GM19238 (cell line): ENCODE measurements around the gene RBBP8NL.
A peak's percentile ranks its signal among the peaks of the same experiment; 100 is the strongest.
"Not testable (repeated sequence)": the region's sequence is repeated elsewhere in the genome, so short reads cannot be mapped to it uniquely, and the experiment has no call there.

ENCODE experiments used
- DNase-seq: peaks from one replicate; pipeline ENCODE4 v3.0.0; 2011; ENCODE audit warnings: low spot score; ENCODE audit not compliant: insufficient read length

The RBBP8NL gene

DNA sequence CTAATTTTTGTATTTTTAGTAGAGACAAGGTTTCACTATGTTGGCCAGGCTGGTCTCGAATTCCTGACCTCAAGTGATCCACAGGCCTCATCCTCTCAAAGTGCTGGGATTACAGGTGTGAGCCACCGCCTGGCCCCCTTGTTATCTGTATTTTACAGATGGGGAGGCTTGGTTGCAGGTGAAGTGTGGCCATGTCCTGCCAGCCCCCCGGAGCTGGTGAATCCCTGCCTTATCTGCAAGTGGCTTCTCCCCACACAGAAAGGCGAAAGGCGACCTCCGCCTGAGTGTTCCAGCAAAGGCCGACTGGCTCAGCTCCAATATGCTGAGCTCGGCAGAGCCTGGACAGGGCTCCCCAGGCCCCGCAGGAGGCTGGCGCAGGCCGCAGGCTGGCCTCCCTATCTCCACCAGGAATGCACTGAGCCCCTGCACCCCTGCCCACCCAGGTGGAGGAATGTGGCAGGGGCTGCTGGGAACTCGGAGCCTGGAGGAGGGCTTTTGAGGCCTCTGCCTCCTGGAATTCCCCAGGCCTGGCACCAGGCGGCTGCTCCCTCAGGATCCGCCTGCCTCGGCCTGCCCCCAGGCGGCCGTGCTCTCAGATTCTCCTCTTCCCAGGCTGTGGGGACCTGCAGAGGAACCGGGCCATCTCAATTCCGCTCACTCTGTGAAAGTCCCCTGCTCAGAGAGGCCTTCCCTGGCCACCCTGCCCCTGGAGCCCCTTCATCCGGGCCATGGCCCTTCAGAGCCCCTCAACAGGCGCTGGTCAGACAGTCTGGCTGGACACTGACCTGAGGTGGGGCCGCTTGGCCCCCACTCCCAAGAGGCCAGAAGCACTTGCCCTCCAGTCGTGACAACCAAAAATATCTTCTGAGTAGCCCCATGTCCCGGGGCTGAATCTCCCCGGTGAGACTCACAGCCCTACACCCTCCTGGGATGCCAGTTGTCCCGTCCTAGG lies 51.0 kb downstream of the RBBP8NL start:
- DNase-seq = no peak

DNA sequence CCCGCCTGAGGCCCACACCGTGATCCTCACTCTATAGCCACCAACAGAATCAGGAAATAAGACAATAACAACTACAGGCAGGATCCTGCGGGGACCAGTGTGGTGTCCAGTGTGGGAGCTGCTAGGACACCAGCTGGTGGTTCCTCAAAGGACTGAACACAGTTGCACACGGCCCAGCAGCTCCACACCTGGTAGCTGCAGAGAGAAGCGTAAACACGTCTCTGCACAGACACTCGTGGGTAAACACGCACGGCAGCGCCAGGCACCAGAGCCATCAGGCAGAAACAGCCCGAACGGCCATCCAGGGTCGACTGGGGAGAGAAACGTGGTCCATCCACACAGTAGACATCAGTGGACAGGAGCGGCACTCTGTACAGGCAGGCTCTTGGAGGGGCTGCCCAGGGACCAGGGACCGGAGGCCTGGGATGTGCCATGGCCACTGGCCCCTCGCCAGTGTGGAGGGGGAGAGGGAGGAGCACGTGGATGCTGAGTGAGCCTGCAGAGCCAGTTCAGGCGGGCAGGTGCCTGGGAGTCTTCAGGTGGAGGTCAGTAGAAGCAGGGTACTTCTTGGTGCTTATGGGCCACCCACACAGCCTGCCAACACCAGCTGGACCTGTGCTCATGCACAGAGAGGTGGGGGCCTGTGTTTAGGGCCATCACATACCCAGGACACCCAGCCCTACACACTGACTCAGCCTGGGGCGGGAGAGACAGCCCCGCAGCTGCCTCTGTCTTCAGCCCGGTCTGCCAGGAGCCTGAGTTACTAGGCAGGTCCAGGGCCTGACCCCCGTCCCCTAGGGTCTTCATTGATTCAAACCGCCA lies 52.8 kb downstream of the RBBP8NL start:
- DNase-seq = no peak

DNA sequence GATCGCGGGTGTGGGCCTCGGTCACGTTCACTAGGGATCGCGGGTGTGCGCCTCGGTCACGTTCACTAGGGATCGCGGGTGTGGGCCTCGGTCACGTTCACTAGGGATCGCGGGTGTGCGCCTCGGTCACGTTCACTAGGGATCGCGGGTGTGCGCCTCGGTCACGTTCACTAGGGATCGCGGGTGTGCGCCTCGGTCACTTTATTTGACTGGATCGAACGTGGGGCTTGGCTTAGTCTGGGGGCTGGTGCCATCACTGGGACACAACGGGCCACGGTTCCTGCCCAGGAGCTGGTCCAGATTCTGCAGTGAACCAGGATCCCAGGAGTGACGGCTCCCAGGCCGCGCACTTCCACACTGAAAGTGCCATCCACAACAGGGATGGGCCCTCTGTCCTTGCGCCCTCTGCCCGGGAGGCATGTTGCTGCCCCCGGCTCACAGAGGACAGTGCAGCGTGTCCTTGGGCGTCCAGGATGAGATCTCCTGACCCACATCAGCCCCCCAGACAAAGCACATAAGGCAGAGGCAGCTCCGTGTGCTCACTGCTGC lies 53.6 kb downstream of the RBBP8NL start:
- DNase-seq = not testable (repeated sequence)

DNA sequence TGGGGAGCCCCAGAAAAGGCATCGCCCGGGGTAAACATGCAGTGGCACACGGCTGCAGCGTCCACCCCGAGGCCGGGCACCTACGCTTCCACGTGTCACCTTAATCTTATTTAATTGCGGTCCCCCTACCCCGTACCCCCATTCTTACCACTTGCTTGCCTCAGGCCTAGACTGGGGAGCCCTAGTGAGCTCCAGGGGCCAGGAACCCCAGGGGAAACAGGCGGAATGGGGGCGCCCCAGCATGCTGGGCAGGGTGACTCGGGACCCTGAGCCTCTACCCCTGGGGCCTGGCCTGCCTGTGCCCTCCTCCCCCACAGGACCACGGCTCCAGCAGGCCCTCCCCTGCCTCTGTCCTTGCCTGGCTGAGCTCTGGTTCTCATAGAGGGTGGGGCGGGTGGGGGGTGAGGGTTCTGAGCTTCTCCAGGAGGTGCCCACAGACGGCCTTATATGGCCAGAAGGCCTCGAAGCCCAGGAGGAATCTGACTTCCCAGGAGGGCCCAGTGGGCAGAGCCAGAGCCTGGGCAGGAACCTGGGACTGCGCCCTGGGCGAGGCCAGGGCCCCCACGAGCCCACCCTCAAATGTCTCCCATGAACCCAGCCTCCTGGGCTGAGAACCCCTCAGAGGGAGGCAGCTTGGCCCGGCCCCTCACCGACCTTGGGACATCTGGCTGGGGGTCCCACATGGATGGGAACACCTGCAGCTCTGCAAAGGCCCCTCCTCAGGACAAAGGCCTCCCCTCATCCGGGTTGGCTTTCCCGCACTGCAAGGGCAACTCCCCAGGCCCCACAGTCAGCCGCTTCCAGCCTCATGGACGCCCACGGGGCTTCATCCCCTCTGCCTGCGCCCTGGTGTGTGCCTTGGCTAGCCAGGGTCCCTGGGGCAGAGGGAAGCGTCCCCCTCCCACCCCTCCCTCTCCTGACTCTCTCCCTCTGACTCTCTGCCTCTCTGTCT lies 55.0 kb downstream of the RBBP8NL start:
- no peak for DNase-seq

DNA sequence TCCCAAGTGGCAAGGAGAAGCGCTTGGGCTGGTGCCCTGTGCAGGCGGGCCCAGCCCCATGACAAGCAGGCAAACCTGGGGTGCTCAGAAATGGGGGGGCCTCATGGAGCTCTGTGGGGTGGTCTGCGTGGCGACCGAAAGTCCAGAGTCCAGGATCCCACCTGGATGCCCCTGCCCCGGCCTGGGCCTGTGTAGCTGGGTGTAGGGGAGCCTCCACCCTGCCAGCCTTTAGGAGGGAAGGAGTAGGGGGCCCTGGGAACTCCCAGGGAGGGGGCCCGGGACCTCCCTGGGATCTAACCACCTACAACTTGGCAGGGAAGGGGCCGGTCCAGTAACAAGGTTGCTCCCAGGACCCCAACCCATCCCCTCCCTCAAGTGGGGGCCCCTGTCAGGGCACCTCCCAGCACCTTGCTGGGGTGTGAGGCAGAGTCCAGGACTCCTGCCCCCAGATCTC lies 55.7 kb downstream of the RBBP8NL start:
- no peak for DNase-seq

DNA sequence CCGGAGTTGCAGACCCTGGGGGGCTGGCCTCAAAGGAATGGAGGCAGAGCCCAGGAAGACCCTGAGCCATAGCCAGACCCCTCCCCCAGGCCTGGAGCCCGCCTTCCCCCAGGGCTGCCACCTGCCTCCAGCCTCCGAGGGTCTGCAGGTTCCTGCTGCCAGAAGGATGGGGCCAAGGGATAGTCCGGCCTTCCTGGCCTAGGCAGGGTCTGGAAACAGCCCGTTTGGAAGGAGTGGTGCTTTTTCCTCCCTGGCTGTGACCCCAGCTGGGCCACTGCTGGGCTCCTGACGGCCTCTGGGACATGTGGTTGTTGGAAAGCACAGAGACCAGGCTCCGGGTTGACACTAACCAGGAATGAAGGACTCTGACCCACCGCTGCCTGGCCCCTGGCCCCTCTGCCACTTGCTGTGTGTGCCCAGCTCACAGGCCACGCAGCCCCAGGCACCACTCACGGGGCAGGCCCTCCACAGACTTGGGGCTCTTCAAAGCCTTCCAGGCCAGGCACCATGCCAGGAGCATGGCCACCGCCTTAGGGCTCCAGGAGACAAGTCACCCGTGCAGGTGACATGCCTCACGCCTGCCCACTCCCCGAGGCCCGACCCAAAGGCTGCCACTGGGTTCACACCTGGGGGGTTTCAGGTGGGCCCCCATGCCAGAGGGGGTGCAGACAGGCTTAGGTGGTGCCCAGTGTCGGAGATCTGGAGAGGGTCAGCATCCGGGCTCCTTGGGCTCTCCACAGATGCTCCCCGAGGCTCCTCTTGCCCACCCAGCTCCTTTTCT lies 56.3 kb downstream of the RBBP8NL start:
- DNase-seq = no peak

DNA sequence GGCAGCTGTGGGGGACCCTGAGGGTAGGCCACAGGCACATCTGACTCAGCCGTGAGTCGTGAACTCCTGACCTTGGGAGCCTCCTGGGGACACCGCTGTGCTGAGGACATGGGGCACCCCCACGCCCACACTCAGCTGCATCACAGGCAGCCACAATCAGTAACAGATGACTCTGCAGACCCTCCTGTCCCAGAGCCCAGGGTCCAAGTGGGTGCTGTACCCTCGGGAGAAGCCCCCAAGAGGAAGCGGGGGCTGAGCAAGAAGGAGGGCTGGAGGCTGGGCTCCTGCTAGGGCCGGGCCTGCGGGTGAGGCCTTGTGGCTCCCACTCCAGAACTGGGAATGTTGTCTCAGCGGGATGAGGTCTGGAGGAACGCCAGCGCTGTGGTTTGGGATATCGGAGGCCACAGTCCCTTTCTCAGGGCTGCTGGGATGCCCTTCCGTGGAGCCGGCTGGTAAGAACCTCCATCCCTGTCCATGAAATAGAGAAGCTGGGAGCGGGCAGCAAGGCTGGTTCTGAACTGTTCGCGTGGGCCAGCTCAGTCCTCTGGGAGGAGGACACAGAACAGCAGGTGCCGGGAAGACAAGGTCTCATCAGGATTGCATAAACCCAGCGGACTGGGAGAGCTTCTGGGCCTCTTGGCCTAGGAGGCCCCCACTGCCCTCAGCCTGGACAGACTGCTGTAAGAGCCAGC lies 57.1 kb downstream of the RBBP8NL start:
- no peak for DNase-seq

DNA sequence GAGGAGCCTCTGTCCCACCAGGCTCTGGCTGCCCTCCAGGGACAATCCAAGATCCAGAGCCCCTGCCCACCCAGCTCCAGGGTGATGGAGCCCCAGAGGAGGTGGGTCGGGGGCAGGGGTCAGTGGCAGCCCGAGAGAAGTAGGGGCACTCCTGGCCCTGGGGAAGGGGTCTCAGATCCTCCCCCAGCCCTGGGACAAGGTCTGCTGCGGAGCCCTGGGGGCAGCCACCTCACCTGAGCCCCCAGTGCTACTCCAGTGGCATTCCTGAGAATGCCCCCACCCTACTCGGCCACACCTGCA lies 57.6 kb downstream of the RBBP8NL start:
- DNase-seq = no peak

DNA sequence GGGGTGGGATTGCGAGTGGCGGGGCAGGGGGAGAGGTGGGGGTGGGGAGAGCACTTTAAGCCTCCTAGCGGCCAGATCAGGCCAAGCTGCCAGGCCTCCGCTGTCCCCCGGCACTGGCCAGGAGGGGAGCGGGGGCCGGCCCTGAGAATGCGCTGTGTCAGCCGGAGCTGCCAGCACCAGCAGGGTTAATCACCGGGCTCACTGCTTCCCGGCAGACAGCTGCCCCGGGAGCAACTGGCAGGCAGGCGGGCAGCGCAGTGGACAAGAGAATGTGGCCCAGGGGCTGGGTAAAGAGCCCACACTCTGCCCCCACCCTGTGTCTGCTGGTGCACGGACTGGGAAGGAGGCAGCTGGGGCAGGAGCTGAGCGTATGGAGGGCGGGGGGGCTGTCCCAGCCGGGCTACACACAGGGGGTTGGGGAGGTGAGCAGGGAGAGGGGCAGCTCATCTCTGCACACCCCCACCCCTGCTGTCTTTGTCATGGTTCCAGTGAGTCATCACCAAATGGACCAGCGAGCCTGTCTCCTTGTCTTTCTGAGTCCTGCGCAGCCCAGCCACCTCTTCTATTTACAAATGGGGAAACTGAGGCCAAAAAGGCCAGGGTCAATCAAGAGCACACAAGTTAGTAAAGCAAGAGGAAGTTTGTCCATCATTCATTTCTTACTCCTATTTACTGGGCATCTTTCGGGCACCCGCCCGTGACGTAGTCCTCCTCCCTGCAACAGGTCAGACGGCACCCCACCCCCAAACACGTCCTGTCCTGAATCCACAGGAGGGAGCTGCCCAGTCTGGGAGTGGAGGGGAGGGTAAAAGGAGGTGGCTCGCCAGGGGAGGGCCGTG lies 58.1 kb downstream of the RBBP8NL start:
- DNase-seq = no peak

DNA sequence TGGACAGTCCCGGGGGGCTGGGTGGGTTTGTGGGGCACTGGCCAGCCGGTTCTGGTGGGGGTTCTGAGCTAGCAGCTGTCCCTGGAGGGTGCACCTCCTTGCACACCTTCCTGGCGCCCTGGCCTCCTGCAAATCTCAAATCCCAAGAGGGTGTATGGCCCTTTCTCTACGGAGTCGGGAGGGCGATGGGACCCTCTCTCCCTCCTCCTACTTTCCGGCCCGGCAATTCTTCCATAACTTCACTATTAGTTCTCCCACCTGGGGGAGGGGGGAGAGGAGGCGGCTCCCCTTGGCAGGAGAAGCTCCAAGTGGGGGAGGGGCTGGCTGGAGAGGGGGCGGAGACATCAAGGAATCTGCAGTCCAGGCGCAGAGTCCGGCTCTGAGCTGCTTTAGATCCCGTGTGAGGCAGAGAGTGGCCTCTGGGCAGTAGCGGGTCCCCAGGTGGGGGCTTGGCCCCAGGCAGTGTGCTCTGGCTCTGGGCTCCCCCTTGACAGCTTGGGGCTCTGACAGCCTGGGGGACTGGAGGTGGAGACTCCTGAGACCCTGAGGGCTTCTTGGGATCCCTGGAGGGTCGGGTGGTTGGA lies 58.9 kb downstream of the RBBP8NL start:
- no peak for DNase-seq

DNA sequence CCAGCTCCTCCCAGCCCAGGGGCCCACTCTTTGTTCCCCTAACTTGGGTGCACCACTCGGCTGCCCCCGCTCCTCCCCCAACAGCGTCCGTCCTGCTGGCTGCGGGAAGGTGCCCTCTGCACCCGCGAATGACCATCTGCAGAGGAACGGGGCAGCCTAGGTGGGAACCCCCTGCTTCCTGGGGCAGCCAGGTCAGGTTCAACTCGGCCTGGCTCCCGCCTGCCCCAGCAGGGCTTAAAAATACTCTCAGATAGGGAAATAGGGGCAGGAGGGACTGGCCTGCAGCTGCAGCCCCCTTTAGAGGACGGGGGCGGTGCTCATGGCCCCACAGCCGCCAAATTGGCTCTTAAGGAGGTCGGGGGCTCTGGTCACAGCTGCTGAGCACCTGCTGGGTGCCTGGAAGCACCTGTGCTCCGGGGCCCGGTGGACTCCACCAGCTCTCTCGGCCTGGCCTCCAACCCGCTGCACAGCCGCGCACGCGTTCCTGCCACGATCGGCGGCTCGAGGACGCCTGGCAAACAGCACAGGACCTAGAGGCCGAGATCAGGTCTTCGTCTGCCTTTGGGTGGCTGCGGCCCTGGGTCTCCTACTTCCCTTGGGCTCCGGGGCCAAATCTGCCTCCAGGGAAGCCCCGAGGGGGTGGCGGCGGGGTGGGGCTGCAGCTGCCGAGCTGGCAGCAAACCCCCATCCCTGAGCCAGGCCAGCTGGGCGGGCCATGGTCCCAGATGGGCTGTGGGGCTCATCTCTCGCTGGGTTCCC lies 59.5 kb downstream of the RBBP8NL start:
- DNase-seq = no peak

DNA sequence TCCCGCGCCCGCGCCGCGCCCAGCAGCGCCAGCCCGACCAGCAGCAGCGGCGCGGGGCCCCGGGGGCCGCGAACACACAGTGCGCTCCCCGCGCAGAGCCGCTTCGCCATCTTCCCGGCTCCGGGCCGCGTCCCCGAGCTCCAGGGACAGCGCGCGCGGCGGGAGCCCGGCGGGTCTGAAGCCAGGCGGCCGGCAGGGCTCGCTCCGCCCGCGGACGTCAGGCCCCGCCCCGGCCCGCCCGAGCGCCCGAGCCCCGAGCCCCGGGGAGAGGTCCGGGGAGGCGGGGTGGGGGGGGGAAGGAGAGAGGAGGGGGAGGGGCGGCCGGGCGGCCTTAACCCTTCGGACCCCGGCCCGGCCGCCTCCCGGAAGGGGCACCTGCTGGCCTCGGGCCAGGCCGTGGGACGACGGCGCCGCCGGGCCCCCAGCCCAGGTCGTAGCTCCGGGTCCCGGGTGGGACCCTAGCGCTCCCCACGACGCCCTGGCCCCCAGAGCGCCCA lies 60.2 kb downstream of the RBBP8NL start, which contains the start of gene LAMA5:
TSS of gene LAMA5 (minus strand) at position 177 of the 497 bp plus-strand sequence. CDS start at position 110, 67 bp downstream.
- DNase-seq = peak; percentile 61

DNA sequence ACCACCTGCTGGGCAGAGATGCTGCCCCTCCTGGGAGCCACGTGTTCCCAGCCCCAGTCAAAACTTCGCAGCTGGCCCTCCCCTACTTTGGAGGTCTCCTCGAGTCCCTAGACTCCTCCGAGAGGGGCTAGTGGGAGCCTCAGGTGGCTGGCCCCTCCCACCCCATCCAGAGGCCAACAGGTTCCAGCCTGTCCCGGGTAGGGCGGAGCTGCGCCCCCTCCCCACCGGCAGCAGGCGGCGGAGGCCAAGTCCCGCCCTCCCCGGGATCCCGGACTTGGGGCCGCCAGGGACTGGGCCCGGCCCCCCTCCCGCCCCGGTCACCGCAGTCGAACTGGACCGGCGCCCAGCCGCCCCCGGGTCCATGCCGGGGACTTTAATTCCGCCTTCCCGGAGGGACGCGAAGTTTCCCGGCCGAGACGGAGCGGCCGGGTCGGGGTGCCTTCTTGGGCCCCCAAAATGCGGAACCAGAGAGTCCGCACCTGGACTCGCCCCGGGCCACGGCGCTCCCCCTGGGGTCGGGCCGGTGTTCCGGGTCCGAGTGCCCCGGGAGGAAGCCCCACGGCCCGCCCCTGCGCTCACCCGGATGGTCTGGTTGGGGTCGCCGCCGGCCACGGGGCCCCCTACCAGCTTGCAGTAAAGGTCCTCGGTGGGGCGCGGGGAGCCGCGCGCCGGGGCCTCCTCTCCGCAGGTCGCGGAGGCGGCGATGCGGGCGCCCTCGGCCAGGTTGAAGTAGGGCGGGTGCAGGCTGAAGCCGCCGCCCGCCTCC lies 60.8 kb downstream of the RBBP8NL start:
- DNase-seq = no peak

DNA sequence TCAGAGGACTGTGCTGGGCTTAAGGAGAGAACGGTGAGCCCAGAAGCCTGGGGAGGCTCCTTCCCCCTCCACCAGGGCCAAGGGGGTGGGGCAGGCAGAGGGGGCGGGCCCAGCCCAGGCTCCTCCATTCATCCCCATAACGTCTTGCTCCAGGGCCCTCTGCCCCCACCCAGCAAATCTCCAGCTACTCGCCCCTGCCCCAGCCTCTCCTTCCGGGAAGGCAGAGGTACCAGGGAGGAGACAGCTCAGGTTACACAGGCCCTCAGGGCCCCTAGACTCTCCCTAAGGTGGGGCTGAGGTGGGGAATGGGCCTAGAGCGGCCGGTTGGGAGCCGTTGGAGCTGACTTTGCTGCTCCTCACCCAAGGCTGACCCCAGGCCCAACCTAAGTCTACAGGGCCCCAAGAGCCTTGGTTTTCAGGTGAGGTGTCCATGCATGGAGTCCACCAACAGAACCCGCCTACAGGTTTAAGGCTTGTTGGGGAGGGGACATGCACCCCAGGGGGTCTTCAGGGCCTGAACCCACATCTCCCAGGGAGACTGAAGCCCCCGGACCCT lies 61.4 kb downstream of the RBBP8NL start:
- no peak for DNase-seq

DNA sequence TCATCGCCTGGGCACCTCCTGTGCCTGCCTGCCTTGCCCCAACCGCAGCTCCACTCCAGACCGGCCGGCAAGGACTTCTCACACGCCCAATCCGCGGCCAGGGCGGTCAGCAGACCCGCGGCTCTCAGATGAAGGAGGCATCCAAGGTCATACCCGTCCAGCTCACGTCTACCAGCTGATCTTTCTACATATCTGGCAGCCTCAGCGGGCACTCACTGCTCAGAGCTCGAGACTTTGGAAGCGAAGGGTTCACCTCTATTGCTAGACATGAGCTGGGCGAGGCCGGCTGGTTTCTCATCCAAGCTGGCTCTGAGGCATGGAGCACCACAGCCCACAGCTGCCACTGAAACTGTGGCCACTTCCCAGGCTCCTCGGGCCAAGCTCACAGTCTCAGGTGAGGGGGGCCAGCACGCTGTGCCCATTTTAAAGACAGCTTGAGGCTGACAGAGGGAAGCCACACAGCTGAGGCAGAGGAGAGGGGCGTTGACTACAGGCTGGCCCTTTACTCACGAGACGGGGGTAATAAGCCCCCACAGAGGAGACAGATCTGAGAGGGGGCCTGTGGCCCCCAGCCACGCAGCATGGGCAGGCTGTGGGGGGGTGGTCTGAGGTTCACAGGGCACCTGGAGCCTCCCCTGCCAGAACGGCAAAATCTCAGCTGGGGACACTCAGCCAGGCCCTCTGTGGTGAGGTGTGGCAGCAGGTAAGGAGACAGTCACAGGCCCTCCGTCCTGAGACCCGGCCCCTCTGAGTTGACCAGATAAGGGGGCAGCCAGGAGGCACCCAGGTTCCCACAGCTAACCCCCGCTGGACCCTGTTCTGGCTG lies 62.2 kb downstream of the RBBP8NL start:
- no peak for DNase-seq
